ENCODE data around the gene MAP4K4. TPM values are rescaled to one million over a fixed set of nuclear protein-coding genes. Genes with fewer than 3 reads are reported as not detected.

Gene MAP4K4
- total RNA-seq, 1 experiment from 2014 or later, result 162 TPM

- H3K27ac Mint-ChIP-seq (ENCODE audit: low read depth, unreplicated experiment), result no peak overlapping the region
- CTCF ChIA-PET, result interaction anchor here (0.5 to 0.7 kb wide), 2 partner anchors 9 to 34 kb away, joined by 4 read pairs; no protein-coding TSS in a partner anchor
Observed at GRCh38 chr2:101796825-101797600, 99.5 kb downstream of the MAP4K4 start.

GRCh38 chr2:101801496-101801895, 104.0 kb downstream of the MAP4K4 start:
- no TSS peak for BruUV-seq (replicated peaks)
- Mint-ChIP-seq H3K4me3 (ENCODE audit: unreplicated experiment) (no peak overlapping the region), H3K9me3 (ENCODE audit: unreplicated experiment) (no peaks in the 10 kb centered on the region), H3K27me3 (ENCODE audit: insufficient read depth, unreplicated experiment) (no peaks in the 10 kb centered on the region), H3K27ac (ENCODE audit: low read depth, unreplicated experiment) (no peak overlapping the region), H3K36me3 (ENCODE audit: insufficient read depth, unreplicated experiment) (peaks cover 6% of the 10 kb centered on the region), H3K4me1 (ENCODE audit: insufficient read depth, unreplicated experiment) (peaks cover 68% of the 10 kb centered on the region)
- ChIA-PET POLR2A (interaction anchor here (0.8 to 1.2 kb wide), 2 partner anchors 9 to 101 kb away, joined by 3 read pairs; no protein-coding TSS in a partner anchor), CTCF (interaction anchor here (0.5 to 1.1 kb wide), 5 partner anchors 26 to 452 kb away, joined by 3 to 4 read pairs (median 3); no protein-coding TSS in a partner anchor)
- DNase-seq (ENCODE audit: unreplicated experiment), result no peak
- intact Hi-C loops (cut with micrococcal nuclease), result no loop called here
- no peak for TF ChIP-seq CTCF (IDR thresholded peaks at IDR 0.05; ENCODE audit: unreplicated experiment)

More at GRCh38 chr2:101796825-101797600, 99.5 kb downstream of the MAP4K4 start:
- no peak overlapping the region for H3K4me3 Mint-ChIP-seq (ENCODE audit: unreplicated experiment)
- no peaks in the 10 kb centered on the region for H3K27me3 Mint-ChIP-seq (ENCODE audit: insufficient read depth, unreplicated experiment)
- POLR2A ChIA-PET, result interaction anchor here (0.8 kb wide), 1 partner anchor 27 kb away, joined by 3 read pairs; no protein-coding TSS in a partner anchor
- no peak for DNase-seq (ENCODE audit: unreplicated experiment)
- intact Hi-C loops (cut with micrococcal nuclease), result no loop called here
- no TSS peak for BruUV-seq (replicated peaks)
- H3K36me3 Mint-ChIP-seq (ENCODE audit: insufficient read depth, unreplicated experiment), result peaks cover 21% of the 10 kb centered on the region
- H3K4me1 Mint-ChIP-seq (ENCODE audit: insufficient read depth, unreplicated experiment), result peaks cover 51% of the 10 kb centered on the region
- TF ChIP-seq CTCF (IDR thresholded peaks at IDR 0.05; ENCODE audit: unreplicated experiment), result no peak
- no peaks in the 10 kb centered on the region for H3K9me3 Mint-ChIP-seq (ENCODE audit: unreplicated experiment)

- Mint-ChIP-seq H3K4me1 (ENCODE audit: insufficient read depth, unreplicated experiment) (peaks cover 64% of the 10 kb centered on the region), H3K27ac (ENCODE audit: low read depth, unreplicated experiment) (peak overlapping the region; percentile 36), H3K27me3 (ENCODE audit: insufficient read depth, unreplicated experiment) (no peaks in the 10 kb centered on the region), H3K36me3 (ENCODE audit: insufficient read depth, unreplicated experiment) (peaks cover 6% of the 10 kb centered on the region), H3K4me3 (ENCODE audit: unreplicated experiment) (no peak overlapping the region), H3K9me3 (ENCODE audit: unreplicated experiment) (no peaks in the 10 kb centered on the region)
- no TSS peak for BruUV-seq (replicated peaks)
- intact Hi-C loops (cut with micrococcal nuclease), result no loop called here
- no peak for TF ChIP-seq CTCF (IDR thresholded peaks at IDR 0.05; ENCODE audit: unreplicated experiment)
- ChIA-PET POLR2A (interaction anchor here (0.7 to 1.2 kb wide), 2 partner anchors 49 to 102 kb away, joined by 3 to 4 read pairs; no protein-coding TSS in a partner anchor), CTCF (interaction anchor here (0.5 to 1.1 kb wide), 4 partner anchors 10 to 60 kb away, joined by 3 read pairs; no protein-coding TSS in a partner anchor)
- peak; percentile 66 for DNase-seq (ENCODE audit: unreplicated experiment)
Observed at GRCh38 chr2:101802329-101802728, 104.8 kb downstream of the MAP4K4 start.

GRCh38 chr2:101803128-101803527, 105.6 kb downstream of the MAP4K4 start:
- no TSS peak for BruUV-seq (replicated peaks)
- Mint-ChIP-seq H3K36me3 (ENCODE audit: insufficient read depth, unreplicated experiment) (peaks cover 6% of the 10 kb centered on the region), H3K4me1 (ENCODE audit: insufficient read depth, unreplicated experiment) (peaks cover 63% of the 10 kb centered on the region), H3K9me3 (ENCODE audit: unreplicated experiment) (no peaks in the 10 kb centered on the region), H3K27ac (ENCODE audit: low read depth, unreplicated experiment) (peak overlapping the region; percentile 52), H3K4me3 (ENCODE audit: unreplicated experiment) (no peak overlapping the region), H3K27me3 (ENCODE audit: insufficient read depth, unreplicated experiment) (no peaks in the 10 kb centered on the region)
- ChIA-PET CTCF (interaction anchor here (0.7 to 1.4 kb wide), 4 partner anchors 13 to 87 kb away, joined by 3 to 4 read pairs (median 4); no protein-coding TSS in a partner anchor), POLR2A (interaction anchor here (0.7 to 1.1 kb wide), 3 partner anchors 23 to 61 kb away, joined by 4 to 6 read pairs (median 4); no protein-coding TSS in a partner anchor)
- intact Hi-C loops (cut with micrococcal nuclease), result no loop called here
- TF ChIP-seq CTCF (IDR thresholded peaks at IDR 0.05; ENCODE audit: unreplicated experiment), result no peak
- peak; percentile 47 for DNase-seq (ENCODE audit: unreplicated experiment)

Data from MCF 10A (cell line).